Measurements from ENCODE around the gene LEP.

DNA sequence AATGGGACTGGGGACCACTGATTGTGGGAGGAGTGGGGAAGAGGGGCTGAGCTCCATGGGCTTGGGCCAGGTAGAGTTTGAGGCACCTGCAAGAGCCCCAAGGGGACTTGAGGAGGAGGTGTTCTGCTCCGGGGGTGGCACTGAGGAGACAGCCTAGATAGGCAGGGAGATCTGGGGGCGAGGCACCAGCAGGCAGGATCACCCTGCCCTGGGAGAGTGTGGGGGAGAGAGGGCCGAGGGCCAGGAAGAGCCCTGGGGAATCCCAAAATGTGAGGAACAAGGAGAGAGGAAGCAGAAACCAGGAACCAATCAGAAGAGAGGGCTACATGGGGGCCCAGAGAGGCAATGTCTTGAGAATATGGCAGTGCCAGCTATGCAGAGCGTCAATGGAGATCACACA, 34.6 kb downstream of the LEP start:
- TF ChIP-seq, protein P1, sequence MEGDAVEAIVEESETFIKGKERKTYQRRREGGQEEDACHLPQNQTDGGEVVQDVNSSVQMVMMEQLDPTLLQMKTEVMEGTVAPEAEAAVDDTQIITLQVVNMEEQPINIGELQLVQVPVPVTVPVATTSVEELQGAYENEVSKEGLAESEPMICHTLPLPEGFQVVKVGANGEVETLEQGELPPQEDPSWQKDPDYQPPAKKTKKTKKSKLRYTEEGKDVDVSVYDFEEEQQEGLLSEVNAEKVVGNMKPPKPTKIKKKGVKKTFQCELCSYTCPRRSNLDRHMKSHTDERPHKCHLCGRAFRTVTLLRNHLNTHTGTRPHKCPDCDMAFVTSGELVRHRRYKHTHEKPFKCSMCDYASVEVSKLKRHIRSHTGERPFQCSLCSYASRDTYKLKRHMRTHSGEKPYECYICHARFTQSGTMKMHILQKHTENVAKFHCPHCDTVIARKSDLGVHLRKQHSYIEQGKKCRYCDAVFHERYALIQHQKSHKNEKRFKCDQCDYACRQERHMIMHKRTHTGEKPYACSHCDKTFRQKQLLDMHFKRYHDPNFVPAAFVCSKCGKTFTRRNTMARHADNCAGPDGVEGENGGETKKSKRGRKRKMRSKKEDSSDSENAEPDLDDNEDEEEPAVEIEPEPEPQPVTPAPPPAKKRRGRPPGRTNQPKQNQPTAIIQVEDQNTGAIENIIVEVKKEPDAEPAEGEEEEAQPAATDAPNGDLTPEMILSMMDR (IDR thresholded peaks at IDR 0.05; ENCODE audit: low read depth, low read length, poor library complexity, severe bottlenecking), result no peak
- TF ChIP-seq EZH2phosphoT487 (IDR thresholded peaks at IDR 0.05; ENCODE audit: borderline replicate concordance, low read length), result no peak

Measured in DOHH2 (cell line).